Naive thymus-derived CD4-positive, alpha-beta T cell (primary cell): ENCODE results near the gene ALAS1. TPM values are rescaled to one million over a fixed set of nuclear protein-coding genes. Genes with fewer than 3 reads are reported as not detected.

Source experiments
- ATAC-seq: fragments of 150-1000 bp; cut with Tn5 transposase; 2 replicates; pipeline ENCODE4 v1.10.0; 2021; ENCODE audit warnings: mild to moderate bottlenecking, moderate library complexity
- CTCF ChIA-PET: fragments of 350-600 bp; sonication (Branson Sonifier 250); formaldehyde crosslinking; loops from one replicate; lab custom pipeline; 2021; ENCODE audit warnings: antibody characterized with exemption; lab: Charles Lee
- POLR2A ChIA-PET: fragments of 350-600 bp; sonication (Branson Sonifier 250); formaldehyde crosslinking; loops from one replicate; lab custom pipeline; 2021; ENCODE audit warnings: antibody characterized with exemption, inconsistent platforms; lab: Charles Lee
- DNase-seq, 9 donors: peaks; one replicate each; pipeline versions ENCODE4 v3.0.0 to v3.0.0-alpha.2; 2020 to 2022; ENCODE audit warnings: mixed read lengths in 1 of 9
- H3K27ac ChIP-seq: one replicate; pipeline ENCODE4 v1.7.0; 2013; ENCODE audit warnings: mild to moderate bottlenecking, low read depth, low read length, moderate library complexity
- H3K27me3 ChIP-seq, 2 donors: one replicate each; pipeline ENCODE4 v1.7.0; 2013; ENCODE audit warnings: low read length in 2 of 2, mild to moderate bottlenecking in 2 of 2, moderate library complexity in 2 of 2; ENCODE audit not compliant: control insufficient read depth in 2 of 2, insufficient read depth in 2 of 2
- H3K36me3 ChIP-seq, 3 experiments: 1 replicate in 2 of 3; 2 replicates in 1 of 3; pipeline ENCODE4 v1.7.0; 2013; ENCODE audit warnings: low read length in 3 of 3, mild to moderate bottlenecking in 3 of 3, moderate library complexity in 1 of 3; ENCODE audit not compliant: insufficient read depth in 3 of 3, control insufficient read depth in 2 of 3
- H3K4me1 ChIP-seq, 2 donors: one replicate each; pipeline ENCODE4 v1.7.0; 2013; ENCODE audit warnings: low read length in 2 of 2, mild to moderate bottlenecking in 2 of 2, moderate library complexity in 1 of 2; ENCODE audit not compliant: control insufficient read depth in 2 of 2, insufficient read depth in 2 of 2
- H3K4me3 ChIP-seq: 2 replicates; pipeline ENCODE4 v1.7.0; 2013; ENCODE audit warnings: mild to moderate bottlenecking, low read length
- H3K9me3 ChIP-seq, 3 experiments: 1 replicate in 2 of 3; 2 replicates in 1 of 3; pipeline ENCODE4 v1.7.0; 2013; ENCODE audit warnings: low read length in 3 of 3; ENCODE audit not compliant: control insufficient read depth in 2 of 3
- H3K27ac Mint-ChIP-seq, 9 donors: one replicate each; pipeline ENCODE4 v1.8.0; 2020 to 2022; ENCODE audit warnings: mixed read lengths in 9 of 9, mild to moderate bottlenecking in 8 of 9, moderate library complexity in 5 of 9, inconsistent platforms in 2 of 9
- H3K27me3 Mint-ChIP-seq, 5 donors: one replicate each; pipeline ENCODE4 v1.8.0; 2021 to 2022; ENCODE audit warnings: mixed read lengths in 5 of 5, mild to moderate bottlenecking in 1 of 5
- H3K36me3 Mint-ChIP-seq, 5 donors: one replicate each; pipeline ENCODE4 v1.8.0; 2020 to 2022; ENCODE audit warnings: mixed read lengths in 5 of 5, mild to moderate bottlenecking in 3 of 5, inconsistent platforms in 1 of 5
- H3K4me1 Mint-ChIP-seq, 7 donors: one replicate each; pipeline ENCODE4 v1.8.0; 2020 to 2022; ENCODE audit warnings: mixed read lengths in 7 of 7, mild to moderate bottlenecking in 3 of 7, inconsistent platforms in 1 of 7
- H3K4me3 Mint-ChIP-seq, 10 donors: one replicate each; pipeline ENCODE4 v1.8.0; 2020 to 2022; ENCODE audit warnings: mild to moderate bottlenecking in 10 of 10, mixed read lengths in 10 of 10, moderate library complexity in 6 of 10, inconsistent platforms in 2 of 10
- H3K9me3 Mint-ChIP-seq, 11 donors: one replicate each; pipeline ENCODE4 v1.8.0; 2020 to 2022; ENCODE audit warnings: mixed read lengths in 11 of 11, mild to moderate bottlenecking in 4 of 11, inconsistent platforms in 1 of 11, moderate library complexity in 1 of 11
- intact Hi-C, 2 donors: fragments of 100-400 bp; cut with micrococcal nuclease; formaldehyde crosslinking; loops; one replicate each; pipeline ENCODE4 v1.15.1; 2023
- polyA plus RNA-seq, 2 donors: library from polyadenylated mRNA; unstranded; fragments of 300-500 nt; fragmentation: Illumina TruSeq; gene quantifications; one replicate each; pipeline ENCODE4 v1.2.3, GENCODE V29; 2021
- total RNA-seq, 6 experiments: library from RNA in 5 of 6; stranded (reverse) in 5 of 6; gene quantifications; 1 replicate in 5 of 6; 2 replicates in 1 of 6; pipeline ENCODE4 v1.2.3 and lab custom pipeline; 2021 to 2026

ALAS1 gene
- total and polyA plus RNA-seq, 7 experiments from 2014 or later, result 12.6 to 74.3 (median 27.4) TPM

GRCh38 chr3:52243791-52244628, 46.0 kb downstream of the ALAS1 start:
- Histone ChIP-seq H3K4me1 (peaks cover 53 to 75% of the 10 kb centered on the region in 2 donors), H3K4me3 (no peak overlapping the region), H3K27me3 (no peaks in the 10 kb centered on the region), H3K9me3 (no peaks in the 10 kb centered on the region), H3K27ac (peak overlapping the region; percentile 91), H3K36me3 (peaks cover 0 to 17% (median 0%) of the 10 kb centered on the region in 3 experiments)
- ChIA-PET CTCF (interaction anchor here (1.2 to 11.1 kb wide), 5 partner anchors 9 to 34 kb away, joined by 3 to 126 read pairs (median 5); partner anchors contain the start of genes TLR9 and WDR82), POLR2A (interaction anchor here (0.7 to 46.3 kb wide), 8 partner anchors 10 to 40 kb away, joined by 3 to 1418 read pairs (median 6); partner anchors contain the start of genes GLYCTK, TLR9 and WDR82)
- peak overlapping the region; percentile 71 to 91 (median 82) for H3K4me3 Mint-ChIP-seq
- intact Hi-C loops, result no loop called here
- no peaks in the 10 kb centered on the region for H3K27me3 Mint-ChIP-seq
- peaks cover 0 to 33% (median 8%) of the 10 kb centered on the region in 5 donors for H3K36me3 Mint-ChIP-seq
- ATAC-seq, result peak; percentile 34
- H3K9me3 Mint-ChIP-seq, result peaks cover 0 to 10% (median 0%) of the 10 kb centered on the region in 11 donors
- peak overlapping the region; percentile 83 to 98 (median 92) for H3K27ac Mint-ChIP-seq
- no peak for DNase-seq
- peaks cover 40 to 89% (median 79%) of the 10 kb centered on the region in 7 donors for H3K4me1 Mint-ChIP-seq

GRCh38 chr3:52245322-52246263, 47.6 kb downstream of the ALAS1 start, which contains the start of gene PPM1M:
PPM1M (plus strand) TSS chr3:52245759; CDS start chr3:52245825, 66 bp downstream.
- peaks cover 36 to 91% (median 84%) of the 10 kb centered on the region in 7 donors for H3K4me1 Mint-ChIP-seq
- Histone ChIP-seq H3K36me3 (peaks cover 0 to 27% (median 0%) of the 10 kb centered on the region in 3 experiments), H3K27ac (peak within 1 kb of the TSS; percentile 91), H3K4me1 (peaks cover 48 to 81% of the 10 kb centered on the region in 2 donors), H3K27me3 (no peaks in the 10 kb centered on the region), H3K4me3 (peak within 1 kb of the TSS; percentile 79), H3K9me3 (no peaks in the 10 kb centered on the region)
- ChIA-PET POLR2A (interaction anchor here (0.5 to 46.3 kb wide), 12 partner anchors 8 to 94 kb away, joined by 3 to 1418 read pairs (median 8); partner anchors contain the start of genes GLYCTK and WDR82), CTCF (interaction anchor here (0.5 to 1.8 kb wide), 8 partner anchors 9 to 37 kb away, joined by 3 to 9 read pairs (median 3); partner anchors contain the start of genes TLR9 and WDR82)
- peaks cover 0 to 12% (median 0%) of the 10 kb centered on the region in 11 donors for H3K9me3 Mint-ChIP-seq
- ATAC-seq, result peak; percentile 72
- peak; percentile 57 to 77 (median 73) for DNase-seq
- H3K27ac Mint-ChIP-seq, result peak within 1 kb of the TSS; percentile 83 to 99 (median 95)
- peak within 1 kb of the TSS; percentile 83 to 91 (median 87) for H3K4me3 Mint-ChIP-seq
- intact Hi-C loops, result loop anchor here (1.0 kb wide), 1 partner anchor 8 kb away; no protein-coding TSS in a partner anchor
- H3K36me3 Mint-ChIP-seq, result peaks cover 0 to 36% (median 11%) of the 10 kb centered on the region in 5 donors
- H3K27me3 Mint-ChIP-seq, result no peaks in the 10 kb centered on the region

- peaks cover 0 to 12% (median 0%) of the 10 kb centered on the region in 11 donors for H3K9me3 Mint-ChIP-seq
Observed at GRCh38 chr3:52246264-52246620, 48.3 kb downstream of the ALAS1 start.

GRCh38 chr3:52246728-52247408, 48.9 kb downstream of the ALAS1 start:
- H3K27ac ChIP-seq, result peak overlapping the region; percentile 91
- H3K36me3 ChIP-seq, result peaks cover 0 to 31% (median 0%) of the 10 kb centered on the region in 3 experiments
- H3K4me1 ChIP-seq, result peaks cover 47 to 77% of the 10 kb centered on the region in 2 donors
- DNase-seq (no peak), ATAC-seq (no peak)
- no peaks in the 10 kb centered on the region for H3K27me3 Mint-ChIP-seq
- ChIA-PET POLR2A (interaction anchor here (1.1 to 46.3 kb wide), 10 partner anchors 9 to 92 kb away, joined by 4 to 1418 read pairs (median 14); partner anchors contain the start of genes GLYCTK, TWF2 and WDR82), CTCF (interaction anchor here (0.7 to 1.2 kb wide), 4 partner anchors 10 to 32 kb away, joined by 3 to 4 read pairs (median 3); partner anchors contain the start of gene WDR82)
- no peaks in the 10 kb centered on the region for H3K9me3 ChIP-seq
- peaks cover 31 to 85% (median 79%) of the 10 kb centered on the region in 7 donors for H3K4me1 Mint-ChIP-seq
- H3K9me3 Mint-ChIP-seq, result peaks cover 0 to 10% (median 0%) of the 10 kb centered on the region in 11 donors
- H3K36me3 Mint-ChIP-seq, result peaks cover 0 to 33% (median 11%) of the 10 kb centered on the region in 5 donors
- H3K4me3 Mint-ChIP-seq, result peak overlapping the region; percentile 83 to 91 (median 87)
- H3K4me3 ChIP-seq, result peak overlapping the region; percentile 79
- intact Hi-C loops, result no loop called here
- no peaks in the 10 kb centered on the region for H3K27me3 ChIP-seq
- H3K27ac Mint-ChIP-seq, result peak overlapping the region; percentile 66 to 99 (median 95)

More at GRCh38 chr3:52246264-52246620, 48.3 kb downstream of the ALAS1 start:
- Histone ChIP-seq H3K4me1 (peaks cover 44 to 77% of the 10 kb centered on the region in 2 donors), H3K36me3 (peaks cover 0 to 27% (median 0%) of the 10 kb centered on the region in 3 experiments), H3K4me3 (peak overlapping the region; percentile 79), H3K27ac (peak overlapping the region; percentile 91), H3K9me3 (no peaks in the 10 kb centered on the region), H3K27me3 (no peaks in the 10 kb centered on the region)
- Mint-ChIP-seq H3K27me3 (no peaks in the 10 kb centered on the region), H3K4me1 (peaks cover 33 to 87% (median 79%) of the 10 kb centered on the region in 7 donors), H3K36me3 (peaks cover 0 to 32% (median 11%) of the 10 kb centered on the region in 5 donors), H3K27ac (peak overlapping the region; percentile 66 to 99 (median 95)), H3K4me3 (peak overlapping the region; percentile 83 to 91 (median 87))
- CTCF ChIA-PET, result interaction anchor here (0.5 to 1.8 kb wide), 7 partner anchors 10 to 36 kb away, joined by 3 to 9 read pairs (median 3); partner anchors contain the start of gene WDR82
- DNase-seq (peak in 2 of 9 donors; percentile 25 to 35), ATAC-seq (peak; percentile 1)
- intact Hi-C loops, result no loop called here
- POLR2A ChIA-PET, result interaction anchor here (0.8 to 46.3 kb wide), 10 partner anchors 10 to 93 kb away, joined by 3 to 1418 read pairs (median 10); partner anchors contain the start of genes GLYCTK and WDR82

GRCh38 chr3:52247409-52248164, 49.6 kb downstream of the ALAS1 start:
- Histone ChIP-seq H3K27me3 (no peaks in the 10 kb centered on the region), H3K36me3 (peaks cover 0 to 34% (median 0%) of the 10 kb centered on the region in 3 experiments), H3K4me3 (peak overlapping the region; percentile 79), H3K27ac (peak overlapping the region; percentile 91), H3K4me1 (peaks cover 51 to 79% of the 10 kb centered on the region in 2 donors), H3K9me3 (no peaks in the 10 kb centered on the region)
- Mint-ChIP-seq H3K27ac (peak overlapping the region; percentile 66 to 99 (median 95)), H3K4me3 (peak overlapping the region; percentile 83 to 91 (median 87)), H3K9me3 (peaks cover 0 to 9% (median 0%) of the 10 kb centered on the region in 11 donors), H3K36me3 (peaks cover 3 to 38% (median 11%) of the 10 kb centered on the region in 5 donors), H3K4me1 (peaks cover 34 to 87% (median 82%) of the 10 kb centered on the region in 7 donors), H3K27me3 (peaks cover 0 to 1% (median 0%) of the 10 kb centered on the region in 5 donors)
- ATAC-seq (no peak), DNase-seq (no peak)
- POLR2A ChIA-PET, result interaction anchor here (0.7 to 46.3 kb wide), 9 partner anchors 9 to 36 kb away, joined by 3 to 1418 read pairs (median 18); partner anchors contain the start of genes GLYCTK, TWF2 and WDR82
- intact Hi-C loops, result no loop called here
- CTCF ChIA-PET, result interaction anchor here (2.8 to 3.2 kb wide), 2 partner anchors 24 to 30 kb away, joined by 9 to 16 read pairs; partner anchors contain the start of gene WDR82
